Hematopoietic multipotent progenitor cell treated with erythropoietin and hydrocortisone succinate and interleukin-3 and kit ligand, for 17 days (in vitro differentiated cells): ENCODE results near the gene KSR1.
"Not testable (repeated sequence)": the region's sequence is repeated elsewhere in the genome, so short reads cannot be mapped to it uniquely, and the experiment has no call there.

ENCODE experiments used
- DNase-seq: peaks from one replicate; pipeline ENCODE4 v3.0.0-alpha.2; 2015; ENCODE audit warnings: low spot score

The KSR1 gene

GRCh38 chr17:27609611-27610303, 153.5 kb downstream of the KSR1 start:
- DNase-seq: peak; percentile 77

- DNase-seq: no peak
Observed at GRCh38 chr17:27610304-27610677, 154.0 kb downstream of the KSR1 start.

GRCh38 chr17:27612160-27612770, 156.0 kb downstream of the KSR1 start:
- DNase-seq: no peak

- DNase-seq: peak; percentile 44
Observed at GRCh38 chr17:27613433-27613832, 157.2 kb downstream of the KSR1 start.

- no peak for DNase-seq
Observed at GRCh38 chr17:27615121-27615520, 158.9 kb downstream of the KSR1 start.

- no peak for DNase-seq
Observed at GRCh38 chr17:27616414-27616813, 160.2 kb downstream of the KSR1 start.

GRCh38 chr17:27618417-27618816, 162.2 kb downstream of the KSR1 start:
- DNase-seq: no peak

- no peak for DNase-seq
Observed at GRCh38 chr17:27620721-27621120, 164.5 kb downstream of the KSR1 start.

- no peak for DNase-seq
Observed at GRCh38 chr17:27621536-27621935, 165.3 kb downstream of the KSR1 start.

- DNase-seq: no peak
Observed at GRCh38 chr17:27621942-27622559, 165.8 kb downstream of the KSR1 start.

GRCh38 chr17:27622986-27623385, 166.7 kb downstream of the KSR1 start:
- DNase-seq: no peak

GRCh38 chr17:27623614-27624013, 167.4 kb downstream of the KSR1 start:
- DNase-seq: no peak

GRCh38 chr17:27624539-27624938, 168.3 kb downstream of the KSR1 start:
- DNase-seq: no peak

GRCh38 chr17:27625856-27626255, 169.6 kb downstream of the KSR1 start:
- no peak for DNase-seq

- DNase-seq: no peak
Observed at GRCh38 chr17:27627514-27627913, 171.3 kb downstream of the KSR1 start.

GRCh38 chr17:27628376-27628775, 172.1 kb downstream of the KSR1 start:
- DNase-seq: no peak

GRCh38 chr17:27629260-27629659, 173.0 kb downstream of the KSR1 start:
- not testable (repeated sequence) for DNase-seq

GRCh38 chr17:27630607-27631410, 174.6 kb downstream of the KSR1 start, which contains the start of gene LGALS9:
LGALS9 (plus strand) TSS chr17:27631188; CDS start chr17:27631266, 78 bp downstream.
- DNase-seq: no peak

GRCh38 chr17:27631411-27631760, 175.1 kb downstream of the KSR1 start:
- DNase-seq: no peak

GRCh38 chr17:27631897-27632725, 175.9 kb downstream of the KSR1 start:
- DNase-seq: no peak

- not testable (repeated sequence) for DNase-seq
Observed at GRCh38 chr17:27632766-27633165, 176.5 kb downstream of the KSR1 start.
